Lower leg skin (tissue), 4 donors: Measurements from ENCODE around the gene OR1K1. TPM values are rescaled to one million over a fixed set of nuclear protein-coding genes. Genes with fewer than 3 reads are reported as not detected.
"Not testable (repeated sequence)": the region's sequence is repeated elsewhere in the genome, so short reads cannot be mapped to it uniquely, and the experiment has no call there.

Source experiments
- DNase-seq, 2 donors: peaks; one replicate each; pipeline ENCODE4 v3.0.0-alpha.2; 2019; ENCODE audit warnings: low spot score in 2 of 2
- H3K4me3 ChIP-seq: fragments of 200-600 bp; sonication (generic); 2 replicates; pipeline ENCODE4 v1.5.1; 2017; ENCODE audit warnings: mild to moderate bottlenecking, low read depth; ENCODE audit not compliant: poor library complexity, severe bottlenecking
- POLR2A ChIP-seq, 2 donors: fragments of 450-650 bp; IDR thresholded peaks; one replicate each; pipeline ENCODE4 v1.6.1; 2016 to 2017; ENCODE audit warnings: antibody characterized with exemption in 2 of 2, mild to moderate bottlenecking in 1 of 2, moderate library complexity in 1 of 2
- whole genome bisulfite sequencing, 2 donors: methylation state at CpG; one replicate each; pipeline ENCODE4 v1.1.5; 2018; 5-methylcytosine and 5-hydroxymethylcytosine counted together
- intact Hi-C: fragments of 100-400 bp; cut with DNase I; formaldehyde crosslinking; loops from one replicate; pipeline ENCODE4 v1.15.0; 2023; ENCODE audit warnings: low total_unique reads
- total RNA-seq, 4 donors: library from RNA; depleted of rRNA; stranded (reverse); fragments of >200 nt; gene quantifications; one replicate each; pipeline ENCODE4 v1.1.0, GENCODE V29; 2016
- TF ChIP-seq, protein P1 (sequence below), 3 donors: fragments of 450-650 bp; IDR thresholded peaks; one replicate each; pipeline ENCODE4 v1.5.1; 2016; ENCODE audit warnings: antibody characterized with exemption in 3 of 3, mild to moderate bottlenecking in 3 of 3, moderate library complexity in 2 of 3

The OR1K1 gene
- total RNA-seq, 4 donors from 2014 or later, result 0.66 TPM; not detected in 3

DNA sequence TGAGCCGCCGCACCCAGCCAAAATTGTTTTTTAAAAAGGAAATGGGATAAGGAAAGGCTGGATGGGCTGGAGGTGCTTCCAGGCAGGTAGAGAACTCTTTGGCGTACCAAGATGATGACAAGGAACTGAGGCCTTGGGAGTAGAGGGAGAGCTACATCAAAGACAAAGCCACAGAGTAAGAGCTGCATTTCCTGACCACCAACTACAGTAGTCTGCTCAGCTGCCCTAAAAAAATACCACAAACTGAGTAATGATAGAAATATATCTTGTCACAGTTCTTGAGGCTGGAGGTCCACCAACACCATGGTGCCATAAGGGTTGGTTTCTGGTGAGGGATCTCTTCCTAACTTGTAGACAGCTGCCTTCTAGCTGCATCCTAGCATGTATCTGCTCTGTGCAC lies 8.2 kb downstream of the OR1K1 start:
- TF ChIP-seq, protein P1, sequence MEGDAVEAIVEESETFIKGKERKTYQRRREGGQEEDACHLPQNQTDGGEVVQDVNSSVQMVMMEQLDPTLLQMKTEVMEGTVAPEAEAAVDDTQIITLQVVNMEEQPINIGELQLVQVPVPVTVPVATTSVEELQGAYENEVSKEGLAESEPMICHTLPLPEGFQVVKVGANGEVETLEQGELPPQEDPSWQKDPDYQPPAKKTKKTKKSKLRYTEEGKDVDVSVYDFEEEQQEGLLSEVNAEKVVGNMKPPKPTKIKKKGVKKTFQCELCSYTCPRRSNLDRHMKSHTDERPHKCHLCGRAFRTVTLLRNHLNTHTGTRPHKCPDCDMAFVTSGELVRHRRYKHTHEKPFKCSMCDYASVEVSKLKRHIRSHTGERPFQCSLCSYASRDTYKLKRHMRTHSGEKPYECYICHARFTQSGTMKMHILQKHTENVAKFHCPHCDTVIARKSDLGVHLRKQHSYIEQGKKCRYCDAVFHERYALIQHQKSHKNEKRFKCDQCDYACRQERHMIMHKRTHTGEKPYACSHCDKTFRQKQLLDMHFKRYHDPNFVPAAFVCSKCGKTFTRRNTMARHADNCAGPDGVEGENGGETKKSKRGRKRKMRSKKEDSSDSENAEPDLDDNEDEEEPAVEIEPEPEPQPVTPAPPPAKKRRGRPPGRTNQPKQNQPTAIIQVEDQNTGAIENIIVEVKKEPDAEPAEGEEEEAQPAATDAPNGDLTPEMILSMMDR (IDR thresholded peaks at IDR 0.05), result no peak
- no peak for TF ChIP-seq POLR2A (IDR thresholded peaks at IDR 0.05)
- WGBS, 2 donors, result 86 to 95% methylated on average over 3 of the region's 3 CpGs
- H3K4me3 ChIP-seq, result no peak overlapping the region
- DNase-seq, result peak in 1 of 2 donors; percentile 17
- intact Hi-C loops, result no loop called here

DNA sequence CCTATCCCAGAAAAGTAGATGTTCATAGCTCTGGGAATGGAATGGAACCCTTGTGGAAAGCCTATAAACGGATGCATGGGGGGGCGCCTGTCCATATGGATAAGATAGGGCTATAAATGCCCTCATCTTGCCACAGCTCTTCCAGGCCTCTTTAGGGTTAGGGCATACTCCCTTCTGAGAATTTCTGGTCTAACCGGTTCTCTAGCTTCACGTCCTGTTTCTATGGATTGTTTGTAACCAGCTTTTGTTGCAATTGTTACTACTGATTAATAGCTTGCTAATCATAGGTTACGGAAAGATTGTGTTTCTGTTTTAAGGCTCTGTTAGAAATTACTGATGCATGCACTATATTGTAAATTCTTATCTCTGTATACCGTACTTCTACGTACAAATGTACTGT lies 9.3 kb downstream of the OR1K1 start:
- DNase-seq, result peak in 1 of 2 donors; percentile 59
- H3K4me3 ChIP-seq, intact Hi-C loops: not testable (repeated sequence)
- 54 to 58% methylated on average over 7 of the region's 7 CpGs for WGBS, 2 donors

DNA sequence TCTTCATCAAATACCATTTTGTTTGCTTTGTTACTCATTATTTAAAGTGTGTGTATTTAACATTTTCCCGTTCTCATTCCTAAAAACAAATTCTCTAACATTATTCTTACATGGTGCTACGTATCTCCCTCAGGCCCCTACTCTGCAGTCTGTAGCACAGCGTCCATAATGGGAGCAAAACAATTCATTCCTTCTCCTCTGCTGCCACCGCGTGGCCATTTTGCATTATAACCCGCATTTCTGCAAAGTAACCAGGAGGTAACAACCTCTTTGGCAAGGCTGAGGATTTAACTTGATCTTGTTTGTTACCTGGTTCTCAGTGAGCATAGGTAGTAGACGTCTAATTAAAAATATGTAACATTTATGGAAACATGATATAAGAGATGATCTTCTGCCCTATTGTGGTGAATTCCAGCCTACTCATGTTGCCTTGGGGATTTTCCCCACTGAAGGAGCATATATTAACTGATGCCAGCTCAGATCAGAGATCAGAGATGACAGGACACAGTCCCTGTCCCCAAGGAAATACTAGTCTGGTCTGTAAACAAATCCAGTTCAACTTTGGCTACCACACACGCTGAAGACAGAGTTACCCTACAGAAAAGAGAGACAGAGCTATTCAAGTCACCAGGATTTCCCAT lies 10.5 kb downstream of the OR1K1 start:
- peak; percentile 60 to 95 for DNase-seq
- WGBS, 2 donors, result 1 to 3% methylated on average over 8 of the region's 8 CpGs
- TF ChIP-seq, protein P1 (IDR thresholded peaks at IDR 0.05), result peak in 1 of 3 donors; percentile 78
- TF ChIP-seq POLR2A (IDR thresholded peaks at IDR 0.05), result no peak
- intact Hi-C loops, result loop anchor here (2.0 kb wide), 1 partner anchor 346 kb away; no protein-coding TSS in a partner anchor
- no peak overlapping the region for H3K4me3 ChIP-seq

DNA sequence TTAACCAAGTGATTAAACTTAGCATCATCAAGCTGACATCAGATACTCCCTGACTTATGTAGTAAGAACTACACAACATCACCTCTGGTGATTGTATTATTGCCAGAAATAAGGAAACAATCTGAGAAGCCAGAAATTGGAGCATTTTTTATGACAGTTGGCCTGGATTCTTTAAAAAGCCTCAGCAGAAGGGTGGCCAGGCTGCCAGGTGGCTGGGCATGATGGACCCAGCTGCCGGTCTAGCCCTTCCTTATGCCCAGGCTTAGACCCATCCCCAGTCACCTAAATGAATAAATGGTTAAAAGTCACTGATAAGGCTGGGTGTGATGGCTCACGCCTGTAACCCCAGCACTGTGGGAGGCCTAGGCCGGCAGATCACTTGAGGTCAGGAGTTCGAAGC lies 12.8 kb downstream of the OR1K1 start:
- intact Hi-C loops, result no loop called here
- TF ChIP-seq, protein P1 (IDR thresholded peaks at IDR 0.05), result no peak
- no peak for TF ChIP-seq POLR2A (IDR thresholded peaks at IDR 0.05)

DNA sequence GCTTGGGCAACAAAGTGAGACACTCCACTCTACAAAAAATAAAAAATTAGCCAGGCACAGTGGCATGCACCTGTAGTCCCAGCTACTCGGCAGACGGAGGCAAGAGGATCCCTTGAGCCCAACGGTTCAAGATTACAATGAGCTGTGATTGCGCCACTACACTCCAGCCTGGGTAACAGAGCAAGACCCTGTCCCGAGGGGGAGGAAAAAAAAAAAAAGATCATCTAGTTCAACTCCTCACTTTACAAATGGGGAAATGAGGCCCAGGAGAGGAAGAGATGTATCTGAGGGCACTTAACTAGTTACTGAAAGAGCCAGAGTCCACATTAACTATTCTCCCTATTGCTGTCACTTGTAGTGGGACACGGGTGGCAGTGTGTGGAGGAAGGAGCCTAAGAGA lies 14.6 kb downstream of the OR1K1 start:
- 78 to 79% methylated on average over 6 of the region's 6 CpGs for WGBS, 2 donors
- intact Hi-C loops, result no loop called here

More for the DNA sequence above, 12.8 kb downstream of the OR1K1 start:
- DNase-seq, result peak in 1 of 2 donors; percentile 15
- WGBS, 2 donors, result 80 to 84% methylated on average over 4 of the region's 4 CpGs
- no peak overlapping the region for H3K4me3 ChIP-seq

DNA sequence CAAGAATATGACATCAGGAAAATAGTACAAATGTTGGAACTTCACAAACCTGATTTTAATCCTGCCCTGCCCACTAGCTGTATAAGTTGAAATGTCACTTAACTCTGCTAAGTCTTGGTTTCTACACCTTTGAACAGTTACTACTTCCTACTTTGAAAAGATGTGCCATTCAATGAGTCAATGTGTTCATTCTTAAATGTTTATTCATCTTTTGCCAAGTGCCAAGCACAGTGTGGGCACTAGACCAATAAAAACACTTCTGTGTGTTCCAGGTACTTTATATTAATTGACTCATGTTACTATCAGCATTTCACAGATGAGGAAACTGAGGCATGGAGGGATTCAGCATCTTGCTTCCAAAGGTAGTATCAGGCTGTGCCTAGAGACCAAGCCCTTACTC lies 15.6 kb downstream of the OR1K1 start:
- no peak overlapping the region for H3K4me3 ChIP-seq
- TF ChIP-seq POLR2A (IDR thresholded peaks at IDR 0.05), result no peak
- TF ChIP-seq, protein P1 (IDR thresholded peaks at IDR 0.05), result no peak
- no peak for DNase-seq
- intact Hi-C loops, result no loop called here

More for the DNA sequence above, 14.6 kb downstream of the OR1K1 start:
- H3K4me3 ChIP-seq, result no peak overlapping the region
- peak in 1 of 2 donors; percentile 43 for DNase-seq
- no peak for TF ChIP-seq POLR2A (IDR thresholded peaks at IDR 0.05)
- TF ChIP-seq, protein P1 (IDR thresholded peaks at IDR 0.05), result no peak
